ENCODE results near the gene NHLH2.

Gene NHLH2

DNA sequence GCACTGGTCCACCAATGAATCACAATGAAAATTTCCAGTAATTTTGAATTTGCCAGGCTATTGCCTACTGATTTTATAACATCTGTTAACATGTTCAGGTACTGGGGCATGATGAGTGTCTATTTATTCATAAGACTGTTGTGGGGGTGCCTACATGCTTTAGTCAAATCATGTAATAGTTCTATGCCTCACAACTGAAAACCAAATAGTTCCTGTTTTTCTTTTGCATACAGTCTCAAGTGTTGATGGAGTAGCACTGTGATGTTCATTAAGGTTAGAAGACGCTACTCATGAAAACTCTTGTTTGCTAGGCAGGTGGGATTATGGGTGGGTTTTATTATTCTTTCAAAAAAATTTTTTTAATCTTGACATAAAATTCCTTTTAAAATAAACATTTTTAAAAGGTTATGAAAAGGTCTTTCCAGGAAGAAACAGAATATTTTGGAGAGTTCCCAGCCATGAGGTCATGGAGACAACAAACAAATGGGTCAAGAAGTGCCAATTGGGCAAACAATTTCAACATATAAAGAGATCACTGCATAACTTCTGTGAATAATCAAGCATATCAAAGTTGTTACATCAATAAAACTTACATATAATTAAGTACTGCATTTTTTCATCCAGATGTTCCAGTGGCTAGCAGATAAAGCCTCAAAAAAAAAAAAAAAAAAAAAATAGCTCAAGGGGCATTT lies 40.2 kb upstream of the NHLH2 start:
- no peak overlapping the region for H3K4me2 ChIP-seq
- no peaks in the 10 kb centered on the region for H3K36me3 ChIP-seq (ENCODE audit: insufficient read depth)
- TF ChIP-seq, protein P1, sequence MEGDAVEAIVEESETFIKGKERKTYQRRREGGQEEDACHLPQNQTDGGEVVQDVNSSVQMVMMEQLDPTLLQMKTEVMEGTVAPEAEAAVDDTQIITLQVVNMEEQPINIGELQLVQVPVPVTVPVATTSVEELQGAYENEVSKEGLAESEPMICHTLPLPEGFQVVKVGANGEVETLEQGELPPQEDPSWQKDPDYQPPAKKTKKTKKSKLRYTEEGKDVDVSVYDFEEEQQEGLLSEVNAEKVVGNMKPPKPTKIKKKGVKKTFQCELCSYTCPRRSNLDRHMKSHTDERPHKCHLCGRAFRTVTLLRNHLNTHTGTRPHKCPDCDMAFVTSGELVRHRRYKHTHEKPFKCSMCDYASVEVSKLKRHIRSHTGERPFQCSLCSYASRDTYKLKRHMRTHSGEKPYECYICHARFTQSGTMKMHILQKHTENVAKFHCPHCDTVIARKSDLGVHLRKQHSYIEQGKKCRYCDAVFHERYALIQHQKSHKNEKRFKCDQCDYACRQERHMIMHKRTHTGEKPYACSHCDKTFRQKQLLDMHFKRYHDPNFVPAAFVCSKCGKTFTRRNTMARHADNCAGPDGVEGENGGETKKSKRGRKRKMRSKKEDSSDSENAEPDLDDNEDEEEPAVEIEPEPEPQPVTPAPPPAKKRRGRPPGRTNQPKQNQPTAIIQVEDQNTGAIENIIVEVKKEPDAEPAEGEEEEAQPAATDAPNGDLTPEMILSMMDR (conservative IDR thresholded peaks at IDR 0.05; ENCODE audit: low read depth, low read length) = no peak
- H3K27ac ChIP-seq = no peak overlapping the region
- no peaks in the 10 kb centered on the region for H4K20me1 ChIP-seq (ENCODE audit: insufficient read depth)
- H3K79me2 ChIP-seq (ENCODE audit: insufficient read depth, low read depth) = no peaks in the 10 kb centered on the region
- no peaks in the 10 kb centered on the region for H3K27me3 ChIP-seq (ENCODE audit: insufficient read depth, low read depth)
- no peak overlapping the region for H3K9ac ChIP-seq
- H3K4me3 ChIP-seq (IDR thresholded peaks at IDR 0.05; ENCODE audit: insufficient read depth, low read depth, low read length) = no peak overlapping the region
- no peaks in the 10 kb centered on the region for H3K4me1 ChIP-seq (ENCODE audit: low read depth, poor library complexity, severe bottlenecking)
- H2AFZ ChIP-seq (ENCODE audit: low read depth) = no peak overlapping the region

DNA sequence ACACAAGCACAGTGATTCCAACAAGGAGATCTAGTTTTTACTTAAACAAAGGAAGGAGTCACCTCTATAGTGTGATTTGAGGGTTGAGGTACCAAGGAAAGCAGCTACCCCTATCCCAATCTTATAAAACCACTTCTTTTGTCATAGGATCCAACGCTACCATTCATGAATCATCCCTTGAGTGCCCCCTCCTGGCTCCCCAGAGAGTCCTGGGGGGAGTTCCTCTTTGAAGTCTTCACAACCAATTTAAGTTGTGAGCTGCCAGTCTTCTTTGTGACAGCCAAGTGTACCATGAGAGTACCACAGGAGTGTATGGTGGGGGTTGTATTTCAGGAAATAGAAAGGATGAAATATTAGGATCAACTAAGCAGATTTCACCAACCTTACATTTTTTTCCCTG lies 39.1 kb upstream of the NHLH2 start:
- Histone ChIP-seq H3K4me2 (no peak overlapping the region), H3K4me3 (IDR thresholded peaks at IDR 0.05; ENCODE audit: insufficient read depth, low read depth, low read length) (no peak overlapping the region), H4K20me1 (ENCODE audit: insufficient read depth) (no peaks in the 10 kb centered on the region), H3K9ac (no peak overlapping the region), H2AFZ (ENCODE audit: low read depth) (no peak overlapping the region), H3K79me2 (ENCODE audit: insufficient read depth, low read depth) (no peaks in the 10 kb centered on the region), H3K27me3 (ENCODE audit: insufficient read depth, low read depth) (no peaks in the 10 kb centered on the region), H3K4me1 (ENCODE audit: low read depth, poor library complexity, severe bottlenecking) (no peaks in the 10 kb centered on the region), H3K27ac (no peak overlapping the region), H3K36me3 (ENCODE audit: insufficient read depth) (no peaks in the 10 kb centered on the region)
- TF ChIP-seq, protein P1 (conservative IDR thresholded peaks at IDR 0.05; ENCODE audit: low read depth, low read length) = no peak

DNA sequence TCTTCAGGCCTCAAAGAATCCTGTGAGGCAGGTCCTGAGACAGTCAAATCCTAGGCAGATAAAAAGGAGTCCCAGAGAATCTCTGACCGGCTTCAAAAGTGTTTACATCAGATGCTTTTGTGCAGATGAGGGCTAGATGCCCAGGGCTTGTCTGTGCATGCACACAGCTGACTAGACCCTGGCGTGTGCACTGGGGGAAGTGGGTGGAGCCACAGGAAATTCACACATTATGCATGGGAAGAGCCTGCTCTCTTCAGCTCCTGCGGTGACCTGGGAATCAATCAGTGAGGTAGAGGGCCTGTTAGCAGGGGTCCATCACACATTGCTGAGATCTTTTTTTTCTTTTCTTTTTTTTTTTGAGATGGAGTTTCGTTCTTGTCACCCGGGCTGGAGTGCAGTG lies 36.6 kb upstream of the NHLH2 start:
- H3K4me3 ChIP-seq (IDR thresholded peaks at IDR 0.05; ENCODE audit: insufficient read depth, low read depth, low read length) = no peak overlapping the region
- H2AFZ ChIP-seq (ENCODE audit: low read depth) = no peak overlapping the region
- H3K9ac ChIP-seq = no peak overlapping the region
- H3K4me1 ChIP-seq (ENCODE audit: low read depth, poor library complexity, severe bottlenecking) = no peaks in the 10 kb centered on the region
- H3K79me2 ChIP-seq (ENCODE audit: insufficient read depth, low read depth) = no peaks in the 10 kb centered on the region
- TF ChIP-seq, protein P1 (conservative IDR thresholded peaks at IDR 0.05; ENCODE audit: low read depth, low read length) = no peak
- H3K4me2 ChIP-seq = no peak overlapping the region
- no peaks in the 10 kb centered on the region for H3K36me3 ChIP-seq (ENCODE audit: insufficient read depth)
- H3K27me3 ChIP-seq (ENCODE audit: insufficient read depth, low read depth) = no peaks in the 10 kb centered on the region
- no peaks in the 10 kb centered on the region for H4K20me1 ChIP-seq (ENCODE audit: insufficient read depth)
- no peak overlapping the region for H3K27ac ChIP-seq

DNA sequence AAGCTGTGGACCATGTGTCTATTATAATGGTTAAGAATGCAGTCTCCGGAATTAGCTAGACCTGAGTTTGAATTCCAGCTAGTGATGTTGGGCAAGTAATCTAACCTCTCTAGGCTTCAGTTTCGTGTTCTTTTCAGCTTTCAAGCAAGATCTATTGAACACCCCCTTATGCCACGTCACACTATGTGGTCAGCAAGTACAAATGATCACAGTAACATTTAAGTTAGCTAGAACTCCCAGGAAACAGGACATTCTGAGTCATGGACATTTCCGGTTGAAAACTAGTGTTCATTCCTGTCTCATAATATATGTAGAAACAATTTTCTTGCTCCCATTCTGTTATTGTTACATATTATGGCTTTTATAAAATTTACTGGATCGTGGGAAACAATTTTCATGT lies 34.0 kb upstream of the NHLH2 start:
- TF ChIP-seq, protein P1 (conservative IDR thresholded peaks at IDR 0.05; ENCODE audit: low read depth, low read length) = no peak
- Histone ChIP-seq H3K4me3 (IDR thresholded peaks at IDR 0.05; ENCODE audit: insufficient read depth, low read depth, low read length) (no peak overlapping the region), H2AFZ (ENCODE audit: low read depth) (no peak overlapping the region), H3K4me1 (ENCODE audit: low read depth, poor library complexity, severe bottlenecking) (no peaks in the 10 kb centered on the region), H3K4me2 (no peak overlapping the region), H3K27me3 (ENCODE audit: insufficient read depth, low read depth) (no peaks in the 10 kb centered on the region), H3K79me2 (ENCODE audit: insufficient read depth, low read depth) (no peaks in the 10 kb centered on the region), H3K9ac (no peak overlapping the region), H4K20me1 (ENCODE audit: insufficient read depth) (no peaks in the 10 kb centered on the region), H3K27ac (no peak overlapping the region), H3K36me3 (ENCODE audit: insufficient read depth) (no peaks in the 10 kb centered on the region)

Measured in KMS-11 (cell line).